Left colon (tissue), 2 donors: ENCODE results near the gene EAF1. TPM values are rescaled to one million over a fixed set of nuclear protein-coding genes. Genes with fewer than 3 reads are reported as not detected.
"Not testable (repeated sequence)": the region's sequence is repeated elsewhere in the genome, so short reads cannot be mapped to it uniquely, and the experiment has no call there.

Experiments used
- ATAC-seq: fragments of 200-7000 bp; cut with Tn5 transposase; one replicate; pipeline ENCODE4 v1.9.1; 2020; ENCODE audit warnings: mild to moderate bottlenecking, moderate library complexity
- DNase-seq, 2 donors: peaks; one replicate each; pipeline ENCODE4 v3.0.0-alpha.2; 2020
- intact Hi-C, 2 donors: fragments of 100-400 bp; cut with DNase I in 1 of 2; cut with micrococcal nuclease in 1 of 2; formaldehyde crosslinking; loops; one replicate each; pipeline versions ENCODE4 v1.11.2 to v1.14.0; 2022; cut with DNase I, micrococcal nuclease
- total RNA-seq, 2 donors: library from RNA; stranded (reverse); fragmentation: NEBNext Ultra II Directional; extraction: Animal tissue kit (Norgen Biotek cat#: 25700); gene quantifications; one replicate each; pipeline ENCODE4 v1.2.1, GENCODE V29; 2021
- donor health status: DM: no; HTN: no; CAD: no.
- donor health status: DM: yes; HTN: yes; CAD: no.

Gene EAF1
- total RNA-seq, 2 donors from 2014 or later: 21.4 to 22.4 TPM

GRCh38 chr3:15403495-15403894 lies 23.9 kb upstream of the EAF1 start:
- DNase-seq (no peak), ATAC-seq (no peak)
- intact Hi-C loops: loop anchor here in 1 of 2 donors (10.0 kb wide), 1 partner anchor 149 kb away; no protein-coding TSS in a partner anchor

DNA sequence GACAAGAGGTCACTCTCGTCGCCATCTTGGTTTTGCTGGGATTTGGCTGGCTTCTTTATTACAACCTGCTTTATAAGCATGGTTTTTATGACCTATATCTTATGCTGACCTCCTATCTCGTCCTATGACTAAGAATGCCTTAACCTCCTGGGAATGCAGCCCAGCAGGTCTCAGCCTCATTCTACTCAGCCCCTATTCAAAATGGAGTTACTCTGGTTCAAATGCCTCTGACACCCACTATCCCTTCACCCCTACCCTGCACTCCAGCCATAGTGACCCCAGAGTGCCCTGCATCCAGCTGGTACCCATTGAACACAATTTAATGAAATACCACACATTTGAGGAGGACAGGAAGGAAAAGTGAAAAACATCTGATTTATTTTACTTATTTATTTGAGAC lies 23.4 kb upstream of the EAF1 start:
- intact Hi-C loops: loop anchor here in 1 of 2 donors (10.0 kb wide), 1 partner anchor 149 kb away; no protein-coding TSS in a partner anchor
- DNase-seq (no peak), ATAC-seq (no peak)

DNA sequence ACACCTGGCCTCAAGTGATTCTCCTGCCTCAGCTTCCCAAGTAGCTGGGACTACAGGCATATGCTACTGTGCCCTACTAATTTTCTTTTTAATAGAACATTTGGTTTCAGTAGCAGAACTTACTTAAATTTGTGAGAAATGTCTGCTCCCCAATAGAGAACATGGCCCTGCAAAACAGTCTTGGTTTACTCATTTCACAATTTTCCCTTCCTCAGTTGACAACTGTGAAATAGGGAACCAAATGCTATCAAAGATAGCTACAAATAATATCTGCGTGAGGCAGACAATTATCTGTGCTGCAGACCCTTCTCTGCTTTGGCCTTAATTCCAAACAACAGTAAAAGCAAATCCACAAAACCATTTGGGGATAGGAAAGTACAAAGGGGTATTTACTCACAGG lies 22.6 kb upstream of the EAF1 start:
- DNase-seq (no peak), ATAC-seq (no peak)
- intact Hi-C loops: loop anchor here in 1 of 2 donors (10.0 kb wide), 1 partner anchor 150 kb away; no protein-coding TSS in a partner anchor

GRCh38 chr3:15405448-15406050 lies 21.8 kb upstream of the EAF1 start:
- peak; percentile 73 for ATAC-seq
- intact Hi-C loops: loop anchor here in 1 of 2 donors (10.0 kb wide), 1 partner anchor 151 kb away; no protein-coding TSS in a partner anchor
- no peak for DNase-seq

DNA sequence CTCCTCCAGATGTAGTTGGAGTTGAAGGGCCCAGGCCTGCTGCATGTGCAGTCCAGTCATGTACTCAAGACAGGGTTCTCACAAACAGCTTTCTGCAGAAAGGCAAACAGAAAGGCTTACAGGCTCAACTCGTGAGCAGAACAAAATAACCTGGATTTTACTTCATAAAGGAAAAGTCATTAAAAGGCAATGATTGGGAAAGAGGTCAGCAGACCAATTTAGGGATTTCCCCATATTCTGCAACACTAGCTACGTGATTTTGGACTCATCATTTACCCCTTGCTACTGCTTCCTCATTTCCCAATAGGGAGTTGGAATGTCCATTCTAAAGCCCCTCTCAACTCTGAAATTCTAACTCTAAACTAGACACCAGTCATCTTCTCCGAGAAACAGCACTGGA lies 18.2 kb upstream of the EAF1 start:
- intact Hi-C loops: loop anchor here in 1 of 2 donors (10.0 kb wide), 1 partner anchor 154 kb away; no protein-coding TSS in a partner anchor
- DNase-seq (no peak), ATAC-seq (no peak)

- intact Hi-C loops: loop anchor here in 1 of 2 donors (10.0 kb wide), 1 partner anchor 155 kb away; no protein-coding TSS in a partner anchor
- ATAC-seq: no peak
- no peak for DNase-seq
Observed at GRCh38 chr3:15409774-15410173, 17.6 kb upstream of the EAF1 start.

DNA sequence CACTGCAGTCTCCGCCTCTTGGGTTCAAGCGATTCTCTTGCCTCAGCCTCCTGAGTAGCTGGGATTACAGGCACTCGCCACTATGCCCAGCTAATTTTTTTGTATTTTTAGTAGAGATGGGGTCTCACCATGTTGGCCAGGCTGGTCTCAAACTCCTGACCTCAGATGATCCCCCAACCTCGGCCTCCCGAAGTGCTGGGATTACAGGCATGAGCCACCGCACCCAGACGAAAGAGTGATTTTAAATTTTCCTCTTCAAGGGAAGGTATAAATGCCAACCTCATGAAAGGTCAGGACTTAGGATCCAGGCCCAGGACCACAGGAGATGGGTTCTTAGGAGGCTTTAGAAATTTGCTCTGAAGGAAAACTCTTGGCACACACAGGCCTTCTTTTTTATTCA lies 16.4 kb upstream of the EAF1 start:
- intact Hi-C loops, DNase-seq, ATAC-seq: not testable (repeated sequence)

GRCh38 chr3:15420871-15421270 lies 6.5 kb upstream of the EAF1 start:
- DNase-seq (no peak), ATAC-seq (no peak)
- intact Hi-C loops: no loop called here

- ATAC-seq (no peak), DNase-seq (no peak)
- intact Hi-C loops: no loop called here
Observed at GRCh38 chr3:15426579-15427118, 749 bp upstream of the EAF1 start.

DNA sequence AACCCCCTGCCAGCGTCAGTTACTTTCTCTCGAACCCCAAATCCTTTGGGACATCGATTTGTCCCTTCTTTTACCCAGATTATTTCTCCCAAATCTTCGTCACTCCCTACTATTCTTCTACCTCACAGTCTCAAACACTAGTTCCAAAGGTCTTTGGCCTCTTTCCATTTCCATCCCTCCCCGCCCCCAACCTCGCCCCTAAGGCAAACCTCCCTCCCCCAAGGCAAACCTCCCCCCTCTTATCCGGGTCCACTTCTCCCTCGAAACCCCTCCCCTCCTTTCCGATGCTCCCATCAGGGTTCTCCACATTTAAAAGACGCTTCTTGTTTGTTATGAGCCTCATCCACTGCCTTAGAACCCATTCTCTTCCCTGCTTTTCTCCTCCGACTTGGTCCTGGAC lies 583 bp downstream of the EAF1 start:
- ATAC-seq: peak; percentile 78

GRCh38 chr3:15428539-15428938 lies 1.1 kb downstream of the EAF1 start:
- no peak for DNase-seq
- ATAC-seq: no peak
- intact Hi-C loops: no loop called here

More for the DNA sequence above, 583 bp downstream of the EAF1 start:
- intact Hi-C loops: no loop called here
- DNase-seq: peak; percentile 31 to 62

GRCh38 chr3:15429080-15429479 lies 1.7 kb downstream of the EAF1 start:
- intact Hi-C loops: no loop called here
- ATAC-seq: no peak
- no peak for DNase-seq

DNA sequence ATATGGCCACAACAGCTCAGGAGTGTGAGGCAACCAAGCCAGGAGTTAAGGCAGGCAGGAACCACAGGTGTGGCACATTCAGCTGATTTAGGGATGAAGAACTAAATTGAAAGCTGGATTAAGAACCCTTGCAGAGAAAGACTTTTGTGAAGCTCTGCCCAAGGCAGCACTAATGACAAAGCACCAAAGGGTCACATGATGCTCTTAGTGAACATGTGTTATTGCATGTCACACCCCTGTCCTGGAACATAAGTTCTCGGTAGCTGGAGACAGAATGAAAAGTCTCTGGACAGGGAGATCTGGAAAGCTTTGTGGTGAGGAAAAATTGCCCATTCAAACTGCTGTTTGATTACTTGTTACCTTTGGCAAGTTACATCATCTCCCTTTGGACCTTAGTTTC lies 3.2 kb downstream of the EAF1 start:
- ATAC-seq (no peak), DNase-seq (no peak)
- intact Hi-C loops: no loop called here

GRCh38 chr3:15431256-15431837 lies 3.9 kb downstream of the EAF1 start:
- DNase-seq (no peak), ATAC-seq (no peak)
- intact Hi-C loops: no loop called here

DNA sequence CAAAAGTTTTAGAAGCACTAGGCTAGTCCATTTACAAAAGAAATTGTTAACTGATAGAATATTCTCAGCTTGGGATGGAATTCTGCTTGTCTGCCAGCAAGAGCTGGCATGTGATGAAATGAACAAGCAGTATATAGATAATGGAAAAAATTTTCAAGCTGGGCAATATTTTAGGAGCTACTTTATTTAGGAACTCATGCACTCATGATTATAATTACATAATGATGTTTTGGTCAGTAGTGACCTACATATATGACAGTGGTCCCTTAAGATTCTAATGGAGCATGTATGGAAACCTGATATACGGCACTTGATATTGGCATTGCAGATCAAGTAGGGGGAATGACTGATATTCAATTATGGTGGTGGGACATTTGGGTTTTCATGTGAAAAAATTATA lies 6.1 kb downstream of the EAF1 start:
- intact Hi-C loops: no loop called here
- DNase-seq (no peak), ATAC-seq (no peak)

GRCh38 chr3:15434756-15435155 lies 7.4 kb downstream of the EAF1 start:
- ATAC-seq (no peak), DNase-seq (no peak)
- intact Hi-C loops: no loop called here

DNA sequence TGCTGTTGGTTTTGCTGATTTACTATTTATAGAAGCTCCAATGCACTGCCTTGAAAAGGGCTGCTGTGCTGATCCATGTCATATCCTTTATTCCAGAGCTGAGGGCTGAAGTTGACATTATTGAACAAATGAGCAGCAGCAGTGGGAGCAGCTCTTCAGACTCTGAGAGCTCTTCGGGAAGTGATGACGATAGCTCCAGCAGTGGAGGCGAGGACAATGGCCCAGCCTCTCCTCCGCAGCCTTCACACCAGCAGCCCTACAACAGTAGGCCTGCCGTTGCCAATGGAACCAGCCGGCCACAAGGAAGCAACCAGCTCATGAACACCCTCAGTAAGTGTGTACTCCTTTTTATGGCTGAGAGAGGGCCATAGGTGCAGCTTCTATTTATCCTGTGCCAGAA lies 8.8 kb downstream of the EAF1 start:
- DNase-seq (no peak), ATAC-seq (no peak)
- intact Hi-C loops: no loop called here

- no peak for DNase-seq
- ATAC-seq: no peak
- intact Hi-C loops: no loop called here
Observed at GRCh38 chr3:15438983-15439382, 11.6 kb downstream of the EAF1 start.

GRCh38 chr3:15439476-15439875 lies 12.1 kb downstream of the EAF1 start:
- intact Hi-C loops: no loop called here
- DNase-seq: no peak
- no peak for ATAC-seq

GRCh38 chr3:15440891-15441290 lies 13.5 kb downstream of the EAF1 start:
- DNase-seq: no peak
- ATAC-seq: no peak
- intact Hi-C loops: loop anchor here in 1 of 2 donors (10.0 kb wide), 1 partner anchor 114 kb away; no protein-coding TSS in a partner anchor
